K562 (cell line): ENCODE measurements around the gene MPRIP.

Experiments
- POLR3A ChIP-seq: IDR thresholded peaks from 2 replicates; pipeline ENCODE4 v1.6.1; 2011; ENCODE audit warnings: borderline replicate concordance, mild to moderate bottlenecking, moderate library complexity; ENCODE audit not compliant: insufficient read length, insufficient read depth; ENCODE audit errors: extremely low read depth
- RCOR1 ChIP-seq, 2 experiments: IDR thresholded peaks; 2 replicates each; pipeline ENCODE4 v1.6.1; 2012; ENCODE audit warnings: low read depth in 2 of 2, low read length in 2 of 2, borderline replicate concordance in 1 of 2, improper control_type of control experiment in 1 of 2
- TAF15 ChIP-seq: fragments of 200-400 bp; formaldehyde crosslinking; IDR thresholded peaks from 2 replicates; pipeline ENCODE4 v1.6.1; 2017; ENCODE audit warnings: mild to moderate bottlenecking, low read depth, low read length, moderate library complexity
- TEAD1 ChIP-seq, 2 experiments: fragments of 450-650 bp in 1 of 2; sonication (generic) in 1 of 2; formaldehyde crosslinking; IDR thresholded peaks; 2 replicates each; pipeline versions ENCODE4 v1.4.0 to v1.8.0; 2020 to 2022; ENCODE audit warnings: mild to moderate bottlenecking in 2 of 2, missing genetic modification reagents in 1 of 2
- ZC3H4 ChIP-seq: sonication (generic); formaldehyde crosslinking; IDR thresholded peaks from 2 replicates; pipeline ENCODE4 v1.9.0; 2021; ENCODE audit warnings: missing genetic modification reagents, borderline replicate concordance
- ZNF444 ChIP-seq: fragments of 250-450 bp; sonication (Bioruptor Pico); IDR thresholded peaks from 2 replicates; pipeline ENCODE4 v1.4.0; 2020; ENCODE audit warnings: mild to moderate bottlenecking, moderate library complexity

DNA sequence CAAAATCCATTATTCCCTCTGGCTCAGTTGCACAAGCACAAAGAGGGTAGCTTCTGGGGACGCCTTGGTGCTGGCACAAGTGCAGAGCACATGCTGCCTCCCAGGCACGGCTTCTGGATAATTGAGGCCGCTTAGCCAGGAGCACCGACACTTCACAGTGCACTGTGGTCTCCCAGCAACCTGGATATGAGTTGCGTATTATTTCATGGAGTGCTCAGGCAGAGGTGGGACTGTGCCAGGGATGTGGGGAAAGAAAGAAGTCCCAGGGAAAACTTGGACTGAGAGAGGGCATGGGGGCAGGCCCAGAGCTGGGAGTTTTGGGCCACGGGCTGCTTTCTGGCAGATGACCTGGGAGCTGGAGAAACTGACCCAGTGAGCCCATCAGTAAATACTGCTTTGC, 37.5 kb downstream of the MPRIP start:
- TF ChIP-seq TEAD1 (CRISPR knock-in tag; IDR thresholded peaks at IDR 0.05), result no peak
- no peak for TF ChIP-seq ZC3H4
- no peak for TF ChIP-seq ZNF444
- no peak for TF ChIP-seq RCOR1 (IDR thresholded peaks at IDR 0.05; ENCODE audit: borderline replicate concordance in 1 of 2, low read depth in 2 of 2, low read length in 2 of 2)
- TF ChIP-seq TAF15, result no peak
- no peak for TF ChIP-seq POLR3A
